Measurements from ENCODE around the gene CNTNAP2. TPM values are rescaled to one million over a fixed set of nuclear protein-coding genes. Genes with fewer than 3 reads are reported as not detected.

The CNTNAP2 gene
- total and polyA plus RNA-seq, 2 of the 13 experiments (the other 11 are each of a cell fraction or from before 2014, with no cell fraction given): 0.40 to 0.42 TPM

DNA sequence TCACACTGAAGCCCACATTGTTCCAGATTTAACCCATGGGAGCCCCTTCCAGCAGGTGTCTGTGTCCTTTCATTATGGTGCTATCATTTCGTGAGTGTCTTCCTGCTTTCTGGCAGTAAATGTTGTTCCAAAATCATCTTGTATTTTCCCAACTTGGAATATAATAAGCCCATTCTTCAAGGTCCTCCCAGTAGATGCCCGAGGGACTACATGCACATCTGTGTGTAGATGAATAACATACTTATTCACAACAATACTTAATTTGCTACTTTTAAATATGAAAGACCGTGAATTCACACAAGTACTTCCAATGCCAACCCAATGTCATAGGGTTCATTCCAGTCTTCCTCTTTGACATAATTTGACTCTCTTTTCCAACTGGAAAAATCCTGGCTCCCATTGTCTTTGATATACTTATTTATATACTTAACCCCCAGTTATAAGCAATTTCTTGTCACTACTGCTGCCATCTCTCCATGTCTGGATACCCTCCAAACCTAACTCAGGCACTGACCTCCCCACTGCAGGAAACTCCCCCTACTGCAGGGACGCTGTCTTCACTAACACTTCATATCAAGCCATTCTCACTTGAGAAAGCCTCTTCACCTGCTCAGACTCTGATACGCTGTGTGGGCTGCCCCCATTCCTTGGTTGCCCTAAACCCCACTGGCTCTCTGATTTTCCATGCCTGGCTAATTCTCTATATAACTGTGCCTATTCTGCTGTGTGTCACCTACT is 1119.2 kb downstream of the CNTNAP2 start (continued):
- TF ChIP-seq, protein P1, sequence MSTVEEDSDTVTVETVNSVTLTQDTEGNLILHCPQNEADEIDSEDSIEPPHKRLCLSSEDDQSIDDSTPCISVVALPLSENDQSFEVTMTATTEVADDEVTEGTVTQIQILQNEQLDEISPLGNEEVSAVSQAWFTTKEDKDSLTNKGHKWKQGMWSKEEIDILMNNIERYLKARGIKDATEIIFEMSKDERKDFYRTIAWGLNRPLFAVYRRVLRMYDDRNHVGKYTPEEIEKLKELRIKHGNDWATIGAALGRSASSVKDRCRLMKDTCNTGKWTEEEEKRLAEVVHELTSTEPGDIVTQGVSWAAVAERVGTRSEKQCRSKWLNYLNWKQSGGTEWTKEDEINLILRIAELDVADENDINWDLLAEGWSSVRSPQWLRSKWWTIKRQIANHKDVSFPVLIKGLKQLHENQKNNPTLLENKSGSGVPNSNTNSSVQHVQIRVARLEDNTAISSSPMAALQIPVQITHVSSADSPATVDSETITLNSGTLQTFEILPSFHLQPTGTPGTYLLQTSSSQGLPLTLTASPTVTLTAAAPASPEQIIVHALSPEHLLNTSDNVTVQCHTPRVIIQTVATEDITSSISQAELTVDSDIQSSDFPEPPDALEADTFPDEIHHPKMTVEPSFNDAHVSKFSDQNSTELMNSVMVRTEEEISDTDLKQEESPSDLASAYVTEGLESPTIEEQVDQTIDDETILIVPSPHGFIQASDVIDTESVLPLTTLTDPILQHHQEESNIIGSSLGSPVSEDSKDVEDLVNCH (CRISPR knock-in tag; IDR thresholded peaks at IDR 0.05): no peak
- TF ChIP-seq ZNF549 (CRISPR knock-in tag; IDR thresholded peaks at IDR 0.05) (no peak), NFE2L2 (IDR thresholded peaks at IDR 0.05; ENCODE audit: low read length) (no peak), KLF11 (CRISPR knock-in tag; IDR thresholded peaks at IDR 0.05) (no peak), ZNF547 (CRISPR knock-in tag; IDR thresholded peaks at IDR 0.05) (no peak)

DNA sequence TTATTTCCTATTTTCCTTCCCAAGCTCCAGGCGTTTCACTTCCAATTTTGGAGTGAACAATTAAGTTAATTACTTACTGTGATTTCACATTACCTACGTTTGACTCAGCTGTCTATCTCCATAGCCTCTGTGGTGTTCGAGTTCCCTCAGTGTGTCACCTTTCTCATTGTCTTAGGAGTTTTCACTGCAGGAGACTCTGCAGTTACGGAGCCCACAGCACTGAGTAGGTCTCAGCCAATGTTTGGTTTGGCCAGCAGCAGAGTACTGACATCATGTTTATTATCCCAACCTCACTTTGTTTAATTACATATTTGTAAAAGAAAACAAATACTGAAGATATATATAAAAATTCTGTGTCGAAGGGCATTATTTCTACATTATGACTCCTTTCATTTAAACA is 1123.9 kb downstream of the CNTNAP2 start:
- 3% methylated on average over 5 of the region's 5 CpGs for WGBS (ENCODE audit: low lambda C conversion rate)
- no TSS peak for BruUV-seq (replicated peaks)
- TF ChIP-seq CBX5 (CRISPR knock-in tag; IDR thresholded peaks at IDR 0.05; ENCODE audit: borderline replicate concordance) (no peak), ZNF713 (CRISPR knock-in tag; IDR thresholded peaks at IDR 0.05) (no peak), ZNF790 (CRISPR knock-in tag; IDR thresholded peaks at IDR 0.05; ENCODE audit: borderline replicate concordance) (no peak), CC2D1A (CRISPR knock-in tag; IDR thresholded peaks at IDR 0.05) (no peak), NFIC (IDR thresholded peaks at IDR 0.05; ENCODE audit: low read length) (no peak), ZNF678 (CRISPR knock-in tag; IDR thresholded peaks at IDR 0.05) (no peak), ZNF577 (CRISPR knock-in tag; IDR thresholded peaks at IDR 0.05; ENCODE audit: borderline replicate concordance, low read depth) (no peak), ZNF460 (CRISPR knock-in tag; IDR thresholded peaks at IDR 0.05; ENCODE audit: borderline replicate concordance) (no peak), NRL (CRISPR knock-in tag; IDR thresholded peaks at IDR 0.05; ENCODE audit: borderline replicate concordance) (no peak), ZSCAN31 (CRISPR knock-in tag; IDR thresholded peaks at IDR 0.05; ENCODE audit: low read depth) (no peak), ATRX (CRISPR knock-in tag; IDR thresholded peaks at IDR 0.05; ENCODE audit: borderline replicate concordance) (no peak), ZNF569 (CRISPR knock-in tag; IDR thresholded peaks at IDR 0.05; ENCODE audit: borderline replicate concordance) (no peak), GABPA (IDR thresholded peaks at IDR 0.05; ENCODE audit: low read depth, low read length) (no peak), GABPA (CRISPR knock-in tag; IDR thresholded peaks at IDR 0.05; ENCODE audit: low read depth) (no peak), KLF13 (CRISPR knock-in tag; IDR thresholded peaks at IDR 0.05) (no peak)
- TF ChIP-seq, protein P2, sequence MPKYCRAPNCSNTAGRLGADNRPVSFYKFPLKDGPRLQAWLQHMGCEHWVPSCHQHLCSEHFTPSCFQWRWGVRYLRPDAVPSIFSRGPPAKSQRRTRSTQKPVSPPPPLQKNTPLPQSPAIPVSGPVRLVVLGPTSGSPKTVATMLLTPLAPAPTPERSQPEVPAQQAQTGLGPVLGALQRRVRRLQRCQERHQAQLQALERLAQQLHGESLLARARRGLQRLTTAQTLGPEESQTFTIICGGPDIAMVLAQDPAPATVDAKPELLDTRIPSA (CRISPR knock-in tag; IDR thresholded peaks at IDR 0.05; ENCODE audit: borderline replicate concordance): no peak
- TF ChIP-seq, protein P3, sequence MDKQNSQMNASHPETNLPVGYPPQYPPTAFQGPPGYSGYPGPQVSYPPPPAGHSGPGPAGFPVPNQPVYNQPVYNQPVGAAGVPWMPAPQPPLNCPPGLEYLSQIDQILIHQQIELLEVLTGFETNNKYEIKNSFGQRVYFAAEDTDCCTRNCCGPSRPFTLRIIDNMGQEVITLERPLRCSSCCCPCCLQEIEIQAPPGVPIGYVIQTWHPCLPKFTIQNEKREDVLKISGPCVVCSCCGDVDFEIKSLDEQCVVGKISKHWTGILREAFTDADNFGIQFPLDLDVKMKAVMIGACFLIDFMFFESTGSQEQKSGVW (CRISPR knock-in tag; IDR thresholded peaks at IDR 0.05; ENCODE audit: borderline replicate concordance): no peak

More for the DNA sequence above, 1123.9 kb downstream of the CNTNAP2 start:
- Histone ChIP-seq H3K36me3 (replicated peaks in 1 of 2; ENCODE audit: control insufficient read depth in 1 of 2, insufficient read depth in 2 of 2, low read length in 2 of 2) (no peaks in the 10 kb centered on the region), H3K27ac (ENCODE audit: extremely low read length, insufficient read depth, low read length) (no peak overlapping the region), H3K4me2 (ENCODE audit: low read depth, low read length) (no peak overlapping the region), H4K20me1 (ENCODE audit: insufficient read depth, low read length) (no peaks in the 10 kb centered on the region), H3K4me3 (replicated peaks in 1 of 3; ENCODE audit: insufficient read depth in 1 of 3, low read depth in 2 of 3, low read length in 3 of 3) (no peak overlapping the region), H3K27me3 (ENCODE audit: control insufficient read depth in 1 of 2, insufficient read depth in 2 of 2, low read length in 2 of 2) (no peaks in the 10 kb centered on the region), H3K4me1 (ENCODE audit: insufficient read depth, low read length) (no peaks in the 10 kb centered on the region), H3K79me2 (ENCODE audit: insufficient read depth, low read length) (no peaks in the 10 kb centered on the region), H3K9ac (ENCODE audit: insufficient read depth, low read depth, low read length) (no peak overlapping the region), H3K9me3 (ENCODE audit: low read length) (peaks cover 6% of the 10 kb centered on the region), H2AFZ (ENCODE audit: low read length) (no peak overlapping the region)
- ChIA-PET POLR2A (no interaction called here), CTCF (ENCODE audit: low intra/inter-chr PET ratio, low total read pairs) (no interaction called here)
- in situ Hi-C loops (cut with HindIII; ENCODE audit: extremely low pct_ligation_motif_present, low pct_unique_long_range_greater_than_20kb) (no loop called here), intact Hi-C loops (cut with micrococcal nuclease; ENCODE audit: unreplicated experiment) (no loop called here)
- ATAC-seq (no peak), FAIRE-seq (no peak), DNase-seq (ENCODE audit: low spot score) (no peak)
